Right lobe of liver (tissue), 6 donors: ENCODE measurements around the gene CAMK2B. TPM values are rescaled to one million over a fixed set of nuclear protein-coding genes. Genes with fewer than 3 reads are reported as not detected.

Source experiments
- ATAC-seq, 4 donors: fragments of 200-7000 bp; cut with Tn5 transposase; one replicate each; pipeline ENCODE4 v1.9.1; 2020; ENCODE audit warnings: mild to moderate bottlenecking in 4 of 4, moderate library complexity in 4 of 4
- DNase-seq, 3 donors: peaks; one replicate each; pipeline ENCODE4 v3.0.0-alpha.2; 2020
- H3K27ac ChIP-seq, 3 donors: fragments of 200-600 bp; one replicate each; pipeline ENCODE4 v1.8.0; 2022
- H3K27me3 ChIP-seq, 2 donors: fragments of 200-600 bp; one replicate each; pipeline ENCODE4 v1.8.0; 2022
- H3K36me3 ChIP-seq, 4 donors: fragments of 200-600 bp; sonication (generic) in 1 of 4; one replicate each; pipeline versions ENCODE4 v1.5.1 to v1.8.0; 2017 to 2022; ENCODE audit warnings: control low read depth in 1 of 4
- H3K4me1 ChIP-seq, 4 donors: fragments of 200-600 bp; sonication (generic) in 1 of 4; one replicate each; pipeline versions ENCODE4 v1.5.1 to v1.8.0; 2017 to 2022; ENCODE audit warnings: control low read depth in 1 of 4
- H3K4me3 ChIP-seq, 3 donors: fragments of 200-600 bp; one replicate each; pipeline ENCODE4 v1.8.0; 2022
- H3K9me3 ChIP-seq, 4 donors: fragments of 200-600 bp; sonication (generic) in 1 of 4; one replicate each; pipeline versions ENCODE4 v1.5.1 to v1.8.0; 2017 to 2022; ENCODE audit warnings: control low read depth in 1 of 4
- CTCF ChIP-seq, 4 donors: fragments of 200-600 bp in 3 of 4; fragments of 450-650 bp in 1 of 4; IDR thresholded peaks; one replicate each; pipeline versions ENCODE4 v1.5.1 to v1.8.0; 2016 to 2022; ENCODE audit warnings: antibody characterized with exemption in 4 of 4, mild to moderate bottlenecking in 2 of 4
- POLR2A ChIP-seq: fragments of 450-650 bp; IDR thresholded peaks from one replicate; pipeline ENCODE4 v1.6.1; 2017; ENCODE audit warnings: antibody characterized with exemption, mild to moderate bottlenecking
- WGBS: methylation state at CpG from one replicate; pipeline ENCODE4 v1.1.6; 2018; ENCODE audit warnings: low coverage, low lambda C conversion rate; ENCODE audit not compliant: insufficient coverage; ENCODE audit errors: missing lambda C conversion rate; 5-methylcytosine and 5-hydroxymethylcytosine counted together
- intact Hi-C, 2 donors: fragments of 100-400 bp; cut with DNase I; formaldehyde crosslinking; loops; one replicate each; pipeline versions ENCODE4 v1.11.2 to v1.14.1; 2022
- total RNA-seq, 6 experiments: library from RNA; depleted of rRNA in 2 of 6; stranded (reverse); fragments of >200 nt in 2 of 6; fragmentation: NEBNext Ultra II Directional in 3 of 6; extraction: Animal tissue kit (Norgen Biotek cat#: 25700) in 3 of 6; gene quantifications; one replicate each; pipeline versions ENCODE4 v1.1.0 to v1.2.4, GENCODE V29; 2016 to 2023
- donor health status: DM: no; HTN: yes; CAD: no.
- donor health status: DM: no; HTN: no; CAD: no.
- donor health status: DM: no; HTN: no; CAD: no.
- donor health status: DM: no; HTN: yes; CAD: no.
- donor health status: DM: no; HTN: yes; CAD: no.

Gene CAMK2B
- total RNA-seq, 6 experiments from 2014 or later, result 2.1 to 5.1 (median 3.3) TPM

DNA sequence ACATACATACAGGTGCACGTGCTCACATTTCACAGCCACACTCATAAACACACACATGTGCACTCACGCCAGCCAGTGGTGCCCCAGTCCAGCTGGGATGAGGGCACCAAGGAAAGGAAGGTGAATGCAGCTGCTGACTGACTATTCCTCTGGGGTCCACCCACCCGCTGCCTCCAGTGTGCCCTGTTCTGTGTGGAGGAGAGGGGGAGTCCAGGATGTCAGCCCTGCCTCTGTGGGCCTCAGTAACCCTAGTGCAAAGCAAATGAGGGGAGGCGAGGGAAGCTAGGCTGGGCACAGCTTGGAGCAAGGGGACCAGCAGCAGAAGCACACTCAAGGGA, 67.0 kb downstream of the CAMK2B start:
- TF ChIP-seq CTCF (IDR thresholded peaks at IDR 0.05) (no peak), POLR2A (no peak)
- DNase-seq, result no peak

GRCh38 chr7:44257618-44258422, 67.6 kb downstream of the CAMK2B start:
- H3K4me3 ChIP-seq, result no peak overlapping the region

More for the DNA sequence above, 67.0 kb downstream of the CAMK2B start:
- Histone ChIP-seq H3K9me3 (no peaks in the 10 kb centered on the region), H3K4me3 (no peak overlapping the region), H3K36me3 (no peaks in the 10 kb centered on the region), H3K27me3 (no peaks in the 10 kb centered on the region), H3K27ac (peak overlapping the region; percentile 33 to 58 (median 53)), H3K4me1 (peaks cover 0 to 5% (median 0%) of the 10 kb centered on the region in 4 donors)
- WGBS, result 63% methylated on average over 3 of the region's 4 CpGs
- ATAC-seq, result no peak
- intact Hi-C loops, result no loop called here

DNA sequence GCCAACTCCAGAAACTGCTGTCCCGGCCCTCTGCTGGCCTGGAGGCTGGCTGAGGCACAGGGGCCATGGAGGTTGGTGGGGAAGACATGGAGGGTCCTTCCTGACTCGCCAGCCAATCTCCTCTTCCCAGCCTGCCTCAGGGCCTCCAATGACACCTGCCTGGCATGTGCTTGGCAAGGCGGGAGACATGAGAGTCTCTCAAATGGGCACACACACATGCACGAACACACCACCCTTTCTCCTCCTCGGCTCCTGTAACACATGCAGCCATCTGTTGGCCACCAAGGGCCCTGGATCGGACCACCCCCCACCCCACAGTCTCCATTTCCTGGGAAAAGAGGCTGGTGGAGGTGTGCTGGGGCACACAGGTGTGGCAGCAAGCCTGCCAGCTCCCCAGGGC, 68.2 kb downstream of the CAMK2B start:
- DNase-seq, result no peak
- Histone ChIP-seq H3K27me3 (no peaks in the 10 kb centered on the region), H3K9me3 (no peaks in the 10 kb centered on the region), H3K4me3 (no peak overlapping the region), H3K27ac (peak overlapping the region; percentile 30 to 75 (median 37)), H3K36me3 (no peaks in the 10 kb centered on the region), H3K4me1 (peaks cover 0 to 5% (median 0%) of the 10 kb centered on the region in 4 donors)
- TF ChIP-seq POLR2A, result no peak
- no peak for TF ChIP-seq CTCF (IDR thresholded peaks at IDR 0.05)
- no peak for ATAC-seq
- WGBS, result no CpG with 5 or more reads among the region's 6 CpGs
- intact Hi-C loops, result no loop called here

More at GRCh38 chr7:44257618-44258422, 67.6 kb downstream of the CAMK2B start:
- peak overlapping the region; percentile 30 to 75 (median 37) for H3K27ac ChIP-seq
- ATAC-seq, result peak; percentile 77 to 88 (median 84)
- intact Hi-C loops, result no loop called here
- 59% methylated on average over 6 of the region's 18 CpGs for WGBS
- no peaks in the 10 kb centered on the region for H3K9me3 ChIP-seq
- H3K36me3 ChIP-seq, result no peaks in the 10 kb centered on the region
- DNase-seq, result peak in 2 of 3 donors; percentile 57 to 72
- peaks cover 0 to 5% (median 0%) of the 10 kb centered on the region in 4 donors for H3K4me1 ChIP-seq
- H3K27me3 ChIP-seq, result no peaks in the 10 kb centered on the region
- no peak for TF ChIP-seq CTCF (IDR thresholded peaks at IDR 0.05)
- TF ChIP-seq POLR2A, result no peak

DNA sequence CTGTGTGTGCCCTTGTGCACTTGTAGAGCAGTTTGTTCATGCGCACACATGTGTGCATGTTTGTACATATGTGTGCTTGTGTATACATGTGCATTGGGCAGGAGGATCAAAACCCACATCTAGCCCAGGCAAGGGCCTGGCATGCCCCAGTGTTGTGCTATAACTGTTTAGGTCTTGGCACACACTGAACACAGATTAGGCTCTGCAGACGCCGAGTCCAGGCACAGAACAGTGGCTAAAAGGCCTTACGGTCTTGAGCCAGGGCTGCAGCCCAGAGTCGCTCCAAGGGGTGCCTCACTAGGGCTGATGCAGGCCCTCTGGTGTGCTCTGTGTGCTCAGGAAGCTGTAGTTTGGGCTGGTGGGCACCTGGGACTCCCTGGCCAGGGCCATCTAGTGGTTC, 68.9 kb downstream of the CAMK2B start:
- Histone ChIP-seq H3K27me3 (no peaks in the 10 kb centered on the region), H3K9me3 (no peaks in the 10 kb centered on the region), H3K36me3 (no peaks in the 10 kb centered on the region), H3K4me3 (no peak overlapping the region), H3K4me1 (peaks cover 0 to 5% (median 0%) of the 10 kb centered on the region in 4 donors), H3K27ac (no peak overlapping the region)
- DNase-seq (no peak), ATAC-seq (no peak)
- TF ChIP-seq CTCF (IDR thresholded peaks at IDR 0.05), result no peak
- no peak for TF ChIP-seq POLR2A
- WGBS, result no CpG with 5 or more reads among the region's 5 CpGs
- intact Hi-C loops, result no loop called here
